Bronchial epithelial cell (primary cell): ENCODE data around the gene FAM222A. TPM values are rescaled to one million over a fixed set of nuclear protein-coding genes. Genes with fewer than 3 reads are reported as not detected.
A peak's percentile ranks its signal among the peaks of the same experiment; 100 is the strongest.

Experiments
- DNase-seq: peaks from one replicate; pipeline ENCODE4 v3.0.0-alpha.2; 2010; ENCODE audit warnings: low read depth
- FAIRE-seq: peaks from 2 replicates; lab custom pipeline; 2011; peaks lifted over from hg19 to GRCh38; lab: Jason Lieb, UNC
- H3K27me3 ChIP-seq: 2 replicates; pipeline ENCODE4 v1.5.1; 2011; ENCODE audit warnings: low read length; ENCODE audit not compliant: control insufficient read depth, insufficient read depth
- H3K36me3 ChIP-seq: 2 replicates; pipeline ENCODE4 v1.5.1; 2011; ENCODE audit warnings: low read length; ENCODE audit not compliant: control insufficient read depth, insufficient read depth
- H3K4me3 ChIP-seq: 2 replicates; pipeline ENCODE4 v1.5.1; 2011; ENCODE audit warnings: mild to moderate bottlenecking, low read depth, low read length, control low read depth
- CTCF ChIP-seq: IDR thresholded peaks from 2 replicates; pipeline ENCODE4 v1.5.1; 2011; ENCODE audit warnings: mild to moderate bottlenecking, moderate library complexity, low read length, control low read depth, inconsistent platforms; ENCODE audit not compliant: insufficient read depth, severe bottlenecking
- total RNA-seq: library from RNA; depleted of rRNA; stranded (reverse); fragments of >200 nt; gene quantifications from 2 replicates; pipeline ENCODE4 v1.2.1, GENCODE V29; 2014

Gene FAM222A
- total RNA-seq, 1 donor from 2014 or later: not detected

GRCh38 chr12:109708939-109709338 lies 4.7 kb upstream of the FAM222A start:
- H3K27me3 ChIP-seq: peaks cover 8% of the 10 kb centered on the region
- no peaks in the 10 kb centered on the region for H3K36me3 ChIP-seq
- no peak for TF ChIP-seq CTCF
- DNase-seq: no peak
- no peak overlapping the region for H3K4me3 ChIP-seq
- FAIRE-seq: no peak

DNA sequence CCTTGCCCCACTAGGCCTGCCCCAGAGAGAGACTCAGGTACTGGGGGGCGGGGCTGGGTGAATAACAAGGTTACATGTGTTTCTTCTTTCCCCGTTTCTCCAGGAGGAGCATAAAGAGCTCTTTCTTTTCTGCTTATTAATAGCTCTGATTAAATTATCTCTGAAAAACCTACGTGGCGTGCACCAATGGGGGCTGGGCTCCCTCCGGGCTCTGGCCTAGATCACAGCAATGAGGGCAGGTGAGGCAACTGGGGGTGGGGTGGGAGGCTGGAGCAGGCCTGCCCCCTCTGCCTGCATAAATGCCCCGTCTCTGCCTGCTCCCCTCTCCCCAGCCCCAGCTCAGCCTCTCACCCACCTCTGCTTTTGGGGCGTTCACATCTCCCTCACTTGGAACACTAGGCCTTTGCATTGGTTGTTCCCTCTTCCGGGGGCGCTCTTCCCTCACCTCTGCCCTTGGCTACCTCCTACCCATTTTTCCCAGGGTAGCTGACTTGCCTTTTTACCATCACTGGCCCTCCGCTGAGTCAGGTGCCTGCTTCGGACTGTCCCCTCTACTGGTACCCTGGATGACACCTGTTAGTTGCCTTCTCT lies 4.1 kb upstream of the FAM222A start:
- no peak for TF ChIP-seq CTCF
- H3K4me3 ChIP-seq: no peak overlapping the region
- no peaks in the 10 kb centered on the region for H3K36me3 ChIP-seq
- peaks cover 8% of the 10 kb centered on the region for H3K27me3 ChIP-seq
- FAIRE-seq: no peak
- DNase-seq: no peak

DNA sequence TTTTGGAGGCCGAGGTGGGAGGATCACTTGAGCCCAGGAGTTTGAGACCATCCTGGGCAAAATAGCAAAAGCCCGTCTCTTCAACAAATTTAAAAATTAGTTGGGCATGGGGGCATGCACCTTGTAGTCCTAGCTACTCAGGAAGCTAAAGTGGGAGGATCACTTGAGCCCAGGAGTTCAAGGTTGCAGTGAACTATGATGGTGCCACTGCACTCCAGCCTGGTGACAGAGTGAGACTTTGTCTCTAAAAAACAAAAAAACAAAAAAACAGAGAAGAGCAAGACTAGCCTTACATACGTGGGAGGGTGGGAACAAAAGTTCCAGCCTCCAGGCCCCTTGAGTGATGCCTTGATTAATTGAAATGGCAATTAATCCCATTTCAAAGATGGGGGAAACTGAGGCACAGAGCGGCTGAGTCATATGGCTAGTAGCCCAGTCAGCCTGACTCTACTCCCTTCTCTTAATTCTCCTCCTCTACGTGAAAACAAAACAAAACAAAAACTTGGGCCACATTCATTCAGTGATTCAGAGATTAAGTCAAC lies 3.3 kb upstream of the FAM222A start:
- peaks cover 12% of the 10 kb centered on the region for H3K27me3 ChIP-seq
- FAIRE-seq (no peak), DNase-seq (no peak)
- no peaks in the 10 kb centered on the region for H3K36me3 ChIP-seq
- no peak overlapping the region for H3K4me3 ChIP-seq
- TF ChIP-seq CTCF: no peak

GRCh38 chr12:109710747-109711595 lies 2.7 kb upstream of the FAM222A start:
- Histone ChIP-seq H3K4me3 (no peak overlapping the region), H3K36me3 (no peaks in the 10 kb centered on the region), H3K27me3 (peaks cover 12% of the 10 kb centered on the region)
- FAIRE-seq: peak; percentile 81
- peak; percentile 66 for DNase-seq
- TF ChIP-seq CTCF: no peak

DNA sequence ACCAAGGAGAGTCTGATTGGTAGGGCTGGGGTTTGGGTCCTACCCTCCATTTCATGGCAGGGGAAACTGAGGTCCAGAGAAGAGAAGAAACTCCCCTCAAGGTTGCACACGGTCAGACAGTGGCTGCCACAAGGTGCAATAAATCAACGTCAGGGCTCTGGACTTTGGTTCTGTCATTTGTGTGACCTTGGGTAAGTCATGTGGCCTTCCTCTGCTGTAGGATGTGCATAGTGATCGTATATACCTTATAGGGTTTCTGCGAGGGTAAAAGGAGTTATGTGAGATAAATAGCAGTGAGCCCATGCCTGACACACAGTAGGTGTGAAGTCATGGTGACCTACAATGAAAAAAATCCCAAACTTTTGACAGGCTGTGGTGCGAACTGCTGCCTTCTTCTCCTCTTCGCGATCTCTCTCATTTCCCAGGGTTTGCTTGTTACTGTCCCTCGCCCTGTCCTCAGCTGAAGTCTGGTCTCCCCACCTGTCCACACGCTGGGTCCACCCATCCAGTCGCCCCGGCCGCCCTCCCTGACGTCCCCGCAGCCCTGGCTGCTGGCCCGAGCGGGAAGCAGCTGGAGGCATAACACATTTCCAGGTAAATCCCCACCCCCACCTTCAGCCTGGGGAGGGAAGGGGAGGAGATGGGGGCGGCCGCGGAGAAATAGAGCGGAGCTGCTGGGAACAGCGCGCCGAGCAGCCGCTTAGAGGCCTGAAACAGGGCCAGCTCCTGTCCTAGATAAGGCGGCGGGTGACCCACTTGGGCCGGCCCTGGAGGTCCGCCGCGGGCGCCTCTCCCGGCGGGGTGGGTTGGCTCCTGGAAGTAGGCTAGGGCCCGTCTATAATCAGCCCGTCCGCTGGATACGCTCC lies 1.8 kb upstream of the FAM222A start:
- TF ChIP-seq CTCF: no peak
- no peak overlapping the region for H3K4me3 ChIP-seq
- DNase-seq: no peak
- H3K27me3 ChIP-seq: peaks cover 13% of the 10 kb centered on the region
- FAIRE-seq: no peak
- H3K36me3 ChIP-seq: no peaks in the 10 kb centered on the region
